HG02763 (cell line): ENCODE data around the gene OLA1.

Source experiments
- ATAC-seq: cut with Tn5 transposase; IDR thresholded peaks from one replicate; pipeline ENCODE4 v1.9.1; 2021; ENCODE audit warnings: mild to moderate bottlenecking, moderate library complexity; ENCODE audit not compliant: unreplicated experiment

The OLA1 gene

GRCh38 chr2:174071321-174071720, 177.0 kb downstream of the OLA1 start:
- ATAC-seq, result no peak

GRCh38 chr2:174070281-174070680, 178.1 kb downstream of the OLA1 start:
- ATAC-seq, result no peak

GRCh38 chr2:174067815-174068214, 180.5 kb downstream of the OLA1 start:
- ATAC-seq, result no peak

DNA sequence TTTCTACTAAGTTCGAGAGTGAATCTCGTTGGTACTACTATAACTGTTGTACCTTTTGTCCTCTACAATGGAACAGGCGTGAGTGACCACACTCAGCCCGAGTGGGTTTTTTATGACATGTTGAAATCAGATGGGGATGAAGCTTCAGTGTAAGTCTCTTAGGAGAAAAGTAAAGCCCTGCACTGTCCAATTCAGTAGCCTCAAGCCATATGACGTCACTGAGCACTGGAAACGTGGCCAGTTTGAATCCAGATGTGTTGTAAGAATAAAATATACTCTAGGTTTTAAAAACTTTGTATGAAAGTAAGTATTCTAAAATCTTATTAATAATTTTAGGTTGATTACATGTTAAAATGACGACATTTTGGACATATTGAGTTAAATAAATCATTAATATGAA, 181.5 kb downstream of the OLA1 start:
- no peak for ATAC-seq

DNA sequence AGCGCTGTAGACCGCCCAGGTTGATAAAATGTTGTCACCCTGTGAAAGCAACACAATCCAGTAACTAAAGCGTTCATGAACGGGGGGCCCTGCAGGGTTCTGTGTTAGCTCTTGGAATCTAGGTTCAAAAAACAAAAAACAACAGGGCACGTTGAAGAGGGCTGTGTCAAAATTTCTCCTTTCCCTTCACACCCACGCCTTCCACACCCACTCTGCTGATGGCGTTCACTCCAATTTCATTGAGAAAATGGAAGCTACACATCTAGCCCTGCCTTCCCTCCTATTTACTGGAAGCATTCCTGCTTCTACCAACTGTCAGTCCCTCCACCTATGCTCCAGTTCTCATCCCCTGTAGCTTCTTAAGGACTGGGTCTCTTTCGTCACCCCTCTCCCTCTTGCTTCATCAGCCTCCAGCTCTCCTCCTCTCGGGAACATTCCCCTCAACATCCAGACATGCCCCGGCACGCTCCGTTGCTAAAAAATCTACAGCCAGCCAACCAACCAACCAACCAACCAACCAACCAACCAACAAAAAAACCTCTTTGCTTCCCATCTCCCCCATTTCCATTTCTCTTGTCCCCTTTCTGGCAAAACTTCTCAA, 184.7 kb downstream of the OLA1 start:
- ATAC-seq, result no peak

DNA sequence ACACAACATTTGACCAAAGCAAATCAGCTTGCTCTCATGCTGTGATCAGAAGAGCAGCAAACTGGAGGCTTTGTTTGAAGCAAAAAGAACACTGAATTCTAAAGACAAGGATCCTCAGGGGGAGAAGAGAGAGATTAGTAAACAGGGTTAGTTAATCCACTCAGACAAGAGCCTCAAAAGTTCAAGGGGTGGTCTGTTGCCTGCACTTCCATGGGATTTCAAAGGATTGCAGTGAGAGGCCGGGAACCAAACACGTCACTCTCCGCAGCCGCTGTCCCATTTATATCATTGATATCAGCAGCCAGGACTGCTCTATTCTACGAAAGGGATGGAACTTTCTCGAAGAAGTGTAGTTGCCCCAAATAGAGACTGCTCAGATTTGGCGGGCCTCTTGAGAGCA, 185.4 kb downstream of the OLA1 start:
- ATAC-seq, result no peak

- no peak for ATAC-seq
These were observed 188.5 kb downstream of the OLA1 start for GRCh38 chr2:174059884-174060244.

- no peak for ATAC-seq
These were observed 189.0 kb downstream of the OLA1 start for GRCh38 chr2:174059178-174059883.

DNA sequence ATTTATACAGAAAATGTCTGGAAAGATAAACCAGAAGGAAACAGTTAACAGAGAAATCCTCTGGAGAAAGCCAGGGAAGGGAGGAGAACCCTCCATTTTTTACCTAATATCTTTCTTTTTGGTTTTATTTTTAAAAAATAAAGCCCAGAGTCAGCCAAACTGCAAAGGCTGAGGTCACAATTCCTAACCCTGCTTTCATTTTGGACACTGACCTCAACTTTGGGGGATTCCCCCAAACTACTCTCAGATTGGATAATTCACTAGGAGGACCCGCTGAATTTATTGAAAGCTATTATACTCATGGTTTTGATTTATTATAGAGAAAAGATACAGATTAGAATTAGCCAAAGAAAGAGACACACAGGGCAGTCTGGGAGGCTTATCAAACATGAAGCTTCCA, 189.9 kb downstream of the OLA1 start:
- ATAC-seq, result no peak

GRCh38 chr2:174058026-174058425, 190.3 kb downstream of the OLA1 start:
- no peak for ATAC-seq

DNA sequence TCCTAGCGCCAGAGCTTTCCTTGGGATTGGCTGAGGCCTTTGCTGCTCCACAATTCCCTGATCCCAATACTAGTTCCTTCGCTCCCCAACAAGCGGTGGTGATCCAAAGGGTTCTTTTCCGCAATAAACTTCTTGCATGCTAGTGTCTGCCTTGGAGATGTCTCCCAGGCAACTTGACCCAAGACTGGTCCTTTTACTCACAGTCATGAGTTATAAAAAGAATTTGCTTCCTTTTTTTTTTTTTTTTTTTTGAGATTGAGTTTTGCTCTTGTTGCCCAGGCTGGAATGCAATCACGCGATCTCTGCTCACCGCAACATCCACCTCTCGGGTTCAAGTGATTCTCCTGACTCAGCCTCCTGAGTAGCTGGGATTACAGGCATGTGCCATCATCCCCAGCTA, 193.4 kb downstream of the OLA1 start:
- ATAC-seq, result no peak

DNA sequence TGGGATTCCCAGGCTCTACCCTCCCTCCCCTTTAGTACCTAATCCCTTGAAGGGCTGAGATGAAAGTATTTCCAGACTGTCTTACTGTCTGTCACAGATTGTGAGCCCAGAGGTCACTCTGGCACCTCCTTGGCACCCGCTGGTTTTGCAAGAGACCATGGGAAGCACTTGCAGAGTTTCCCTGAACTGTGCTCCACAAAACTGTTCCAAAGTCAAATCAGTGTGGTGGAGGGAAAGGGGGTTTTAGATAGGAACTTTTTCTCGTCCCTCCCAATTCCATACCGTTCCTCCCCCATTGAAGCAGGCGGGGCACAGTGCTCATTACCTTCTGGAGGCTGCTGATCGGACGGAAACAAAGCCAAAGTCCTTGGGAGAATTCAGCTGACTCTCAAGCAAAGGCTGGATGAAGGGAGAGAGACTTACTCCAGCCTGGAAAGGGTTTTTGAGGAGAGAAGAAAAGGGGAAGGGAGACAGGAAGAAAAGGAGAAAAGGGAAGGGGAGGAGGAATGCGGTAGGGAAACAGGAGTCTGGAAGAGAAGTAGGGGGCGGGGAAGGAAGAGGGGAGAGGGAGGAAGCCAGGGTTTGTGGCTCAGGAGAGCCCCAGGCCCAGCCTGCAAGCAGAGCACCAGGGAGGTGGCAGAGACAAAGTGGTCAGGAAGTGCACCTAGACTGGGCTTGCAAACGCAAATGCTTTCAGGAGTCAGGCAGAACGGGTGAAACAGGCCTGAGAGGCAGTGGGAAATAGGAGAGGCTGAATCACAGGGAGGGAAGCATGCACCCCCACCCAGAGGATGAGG, 194.8 kb downstream of the OLA1 start:
- no peak for ATAC-seq

- no peak for ATAC-seq
These were observed 195.8 kb downstream of the OLA1 start for GRCh38 chr2:174052584-174052976.

- ATAC-seq, result no peak
These were observed 196.4 kb downstream of the OLA1 start for GRCh38 chr2:174051741-174052583.

DNA sequence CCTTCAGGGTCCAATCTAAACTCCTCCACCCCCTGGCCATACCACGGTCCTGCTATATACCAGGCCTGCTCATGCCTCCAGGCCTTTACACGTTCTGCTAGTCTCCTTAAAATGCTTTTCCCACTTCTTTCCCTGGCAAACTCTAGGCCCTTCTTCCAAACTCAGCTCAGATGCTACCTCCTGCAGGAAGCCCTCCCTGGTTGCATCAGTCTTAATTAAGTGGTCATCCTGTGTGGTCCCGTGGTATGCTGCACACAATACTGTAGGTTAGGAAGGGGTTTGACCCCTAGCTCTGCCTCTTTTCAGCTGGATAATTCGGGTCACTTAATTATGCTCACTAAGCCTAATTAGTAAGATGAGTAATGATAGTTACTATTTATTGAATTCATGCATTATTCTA, 197.3 kb downstream of the OLA1 start:
- no peak for ATAC-seq

DNA sequence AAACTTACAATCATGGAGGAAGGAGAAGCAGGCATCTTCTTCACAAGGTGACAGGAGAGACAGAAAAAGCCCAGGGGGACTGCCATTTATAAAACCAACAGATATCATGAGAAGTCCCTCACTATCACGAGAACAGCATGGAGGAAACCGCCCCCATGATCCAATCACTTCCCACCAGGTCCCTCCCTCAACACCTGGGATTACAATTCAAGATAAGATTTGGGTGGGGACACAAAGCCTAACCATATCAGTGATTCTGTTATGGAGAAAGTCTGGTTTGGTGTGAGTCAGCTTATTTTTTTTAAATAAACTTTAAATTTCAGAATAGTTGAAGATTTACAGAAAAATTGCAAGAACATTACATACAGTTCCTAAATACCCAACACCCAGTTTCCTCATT, 198.4 kb downstream of the OLA1 start:
- ATAC-seq, result no peak

DNA sequence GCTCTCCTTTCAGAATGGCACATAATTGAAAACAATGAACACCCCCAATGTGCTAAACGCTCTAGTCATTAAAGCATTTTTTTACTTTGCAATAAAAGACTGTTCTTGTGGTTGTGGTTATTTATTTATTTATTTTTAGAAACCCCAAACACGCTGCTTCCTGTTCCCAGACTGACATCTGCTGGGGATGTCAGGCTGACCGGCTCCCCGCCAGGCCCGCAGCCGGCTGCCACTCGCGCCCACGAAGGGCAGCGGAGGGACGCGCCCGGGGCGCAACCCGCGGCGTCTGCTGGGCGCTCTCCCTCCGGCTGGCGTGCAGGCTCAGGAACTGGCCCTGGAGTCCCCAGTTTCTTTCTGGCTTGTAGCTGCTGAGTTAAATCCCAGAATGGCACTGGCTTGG, 200.1 kb downstream of the OLA1 start:
- ATAC-seq, result no peak

DNA sequence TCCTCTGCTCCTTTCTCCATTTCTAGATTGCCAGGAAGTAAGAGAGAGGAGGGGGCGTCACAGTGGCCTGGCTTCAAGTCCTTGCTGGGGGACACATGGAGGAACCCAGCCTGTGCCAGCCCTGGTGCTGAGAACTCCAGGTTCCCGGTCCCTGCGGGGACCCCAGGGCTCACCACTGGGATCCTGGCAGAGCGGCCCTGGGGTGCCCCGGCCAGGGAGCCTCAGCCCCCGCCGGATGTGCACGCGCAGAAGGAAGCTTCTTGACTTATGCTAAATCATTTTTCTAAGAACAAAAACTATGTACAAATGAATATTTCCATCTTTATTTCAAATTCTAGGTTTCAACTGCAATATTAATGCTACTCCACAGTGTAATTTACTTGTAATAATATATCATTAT, 200.6 kb downstream of the OLA1 start:
- no peak for ATAC-seq

DNA sequence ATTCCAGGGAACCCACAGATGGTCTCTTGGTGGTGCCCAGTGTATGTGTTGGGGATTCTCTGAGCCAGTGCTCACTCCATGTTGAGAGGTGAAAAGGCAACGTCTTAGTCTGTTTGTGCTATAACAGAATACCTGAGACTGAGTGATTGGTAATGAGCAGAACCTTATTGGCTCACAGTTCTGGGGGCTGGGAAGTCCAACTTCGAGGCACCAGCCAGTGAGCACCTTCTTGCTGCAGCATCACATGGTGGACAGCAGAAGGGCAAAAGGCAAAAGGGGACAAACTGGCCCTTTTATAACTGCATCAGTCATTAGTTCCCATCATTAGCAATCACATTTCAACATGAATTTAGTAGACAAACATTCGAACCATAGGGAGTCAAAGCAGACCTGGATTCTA, 202.2 kb downstream of the OLA1 start:
- ATAC-seq, result no peak

DNA sequence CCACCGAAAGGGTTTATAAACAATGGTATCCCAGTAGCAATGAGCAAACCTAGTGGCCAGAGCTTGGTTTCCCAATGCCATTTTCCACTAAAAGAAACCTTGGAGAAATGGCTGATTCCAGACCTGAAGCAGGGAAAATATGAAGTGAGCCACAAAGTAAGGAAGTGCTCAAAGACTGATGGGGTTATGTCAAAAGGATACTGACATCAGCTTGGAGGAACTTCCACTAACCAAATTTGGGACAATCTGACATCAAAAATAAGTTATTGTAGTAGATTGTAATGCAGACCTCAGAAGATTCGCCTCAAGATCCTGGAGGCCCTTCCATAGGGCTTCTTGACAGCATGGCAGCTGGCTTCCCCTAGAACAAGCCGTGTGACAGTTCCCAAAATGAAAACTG, 203.8 kb downstream of the OLA1 start:
- ATAC-seq, result no peak

- ATAC-seq, result no peak
These were observed 208.0 kb downstream of the OLA1 start for GRCh38 chr2:174040417-174040701.
